Sigmoid colon (tissue), 3 donors: ENCODE measurements around the gene IL1RAPL1.

ENCODE experiments used
- POLR2A ChIP-seq, 2 donors: fragments of 450-650 bp; IDR thresholded peaks; one replicate each; pipeline ENCODE4 v1.6.1; 2016; ENCODE audit warnings: antibody characterized with exemption in 2 of 2, mild to moderate bottlenecking in 2 of 2, moderate library complexity in 2 of 2
- TF ChIP-seq, protein P1 (sequence below), 4 experiments: fragments of 450-650 bp in 3 of 4; fragments of 200-600 bp in 1 of 4; IDR thresholded peaks; one replicate each; pipeline ENCODE4 v1.5.1; 2016 to 2019; ENCODE audit warnings: antibody characterized with exemption in 4 of 4, mild to moderate bottlenecking in 3 of 4, moderate library complexity in 2 of 4

DNA sequence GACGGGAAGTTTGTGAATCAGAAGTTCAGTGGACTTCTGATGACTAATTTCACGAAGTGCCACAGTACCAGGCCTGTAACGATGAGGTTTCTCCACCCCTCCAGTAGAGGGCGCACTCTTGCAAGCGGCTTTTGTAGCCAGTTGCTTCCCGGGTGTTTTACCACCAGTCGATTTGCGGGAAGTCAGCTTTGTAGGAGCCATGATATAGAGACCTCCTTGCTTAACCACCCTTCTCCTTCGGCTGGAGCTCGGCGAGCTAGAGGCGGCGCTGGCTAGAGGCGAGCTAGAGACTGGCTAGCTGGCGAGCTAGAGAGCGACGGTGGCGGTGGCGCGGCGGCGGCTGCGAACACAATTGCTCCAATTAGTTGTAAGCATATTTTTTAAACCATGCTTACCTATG, 72.0 kb downstream of the IL1RAPL1 start:
- TF ChIP-seq POLR2A (IDR thresholded peaks at IDR 0.05): no peak
- TF ChIP-seq, protein P1, sequence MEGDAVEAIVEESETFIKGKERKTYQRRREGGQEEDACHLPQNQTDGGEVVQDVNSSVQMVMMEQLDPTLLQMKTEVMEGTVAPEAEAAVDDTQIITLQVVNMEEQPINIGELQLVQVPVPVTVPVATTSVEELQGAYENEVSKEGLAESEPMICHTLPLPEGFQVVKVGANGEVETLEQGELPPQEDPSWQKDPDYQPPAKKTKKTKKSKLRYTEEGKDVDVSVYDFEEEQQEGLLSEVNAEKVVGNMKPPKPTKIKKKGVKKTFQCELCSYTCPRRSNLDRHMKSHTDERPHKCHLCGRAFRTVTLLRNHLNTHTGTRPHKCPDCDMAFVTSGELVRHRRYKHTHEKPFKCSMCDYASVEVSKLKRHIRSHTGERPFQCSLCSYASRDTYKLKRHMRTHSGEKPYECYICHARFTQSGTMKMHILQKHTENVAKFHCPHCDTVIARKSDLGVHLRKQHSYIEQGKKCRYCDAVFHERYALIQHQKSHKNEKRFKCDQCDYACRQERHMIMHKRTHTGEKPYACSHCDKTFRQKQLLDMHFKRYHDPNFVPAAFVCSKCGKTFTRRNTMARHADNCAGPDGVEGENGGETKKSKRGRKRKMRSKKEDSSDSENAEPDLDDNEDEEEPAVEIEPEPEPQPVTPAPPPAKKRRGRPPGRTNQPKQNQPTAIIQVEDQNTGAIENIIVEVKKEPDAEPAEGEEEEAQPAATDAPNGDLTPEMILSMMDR (IDR thresholded peaks at IDR 0.05): no peak
